Neural cell (in vitro differentiated cells): ENCODE results near the gene MEGF6. TPM values are rescaled to one million over a fixed set of nuclear protein-coding genes. Genes with fewer than 3 reads are reported as not detected.

Experiments used
- H2AFZ ChIP-seq: fragments of 200-600, 300-800 bp; sonication (generic), shearing (Covaris generic); 2 replicates; pipeline ENCODE4 v1.6.0; 2014; ENCODE audit warnings: low read depth, mild to moderate bottlenecking, antibody characterized with exemption, low read length, moderate library complexity
- H3F3A ChIP-seq: fragments of 200-600 bp; shearing (Covaris generic); 2 replicates; pipeline ENCODE4 v1.6.1; 2016; ENCODE audit warnings: mild to moderate bottlenecking, moderate library complexity, mixed read lengths, antibody characterized with exemption, low read length; ENCODE audit not compliant: insufficient read depth, poor library complexity, severe bottlenecking
- H3K27ac ChIP-seq: fragments of 200-600, 300-800 bp; sonication (generic), shearing (Covaris generic); 2 replicates; pipeline ENCODE4 v1.5.1; 2014; ENCODE audit warnings: mild to moderate bottlenecking, low read length, moderate library complexity
- H3K27me3 ChIP-seq: fragments of 300-800, 200-600 bp; sonication (generic), shearing (Covaris generic); 2 replicates; pipeline ENCODE4 v1.6.0; 2014; ENCODE audit warnings: mild to moderate bottlenecking, low read depth, low read length, moderate library complexity; ENCODE audit not compliant: insufficient read depth
- H3K36me3 ChIP-seq: fragments of 300-800, 200-600 bp; sonication (generic), shearing (Covaris generic); 2 replicates; pipeline ENCODE4 v1.5.1; 2014; ENCODE audit warnings: mild to moderate bottlenecking, antibody characterized with exemption, low read length, moderate library complexity; ENCODE audit not compliant: insufficient read depth
- H3K4me2 ChIP-seq: fragments of 300-800, 200-600 bp; sonication (generic), shearing (Covaris generic); 2 replicates; pipeline ENCODE4 v1.6.0; 2014; ENCODE audit warnings: mild to moderate bottlenecking, low read length
- H3K4me3 ChIP-seq: fragments of 300-800, 200-600 bp; sonication (generic), shearing (Covaris generic); 2 replicates; pipeline ENCODE4 v1.5.1; 2014; ENCODE audit warnings: mild to moderate bottlenecking, low read length, moderate library complexity
- H3K79me2 ChIP-seq: fragments of 200-600 bp; shearing (Covaris generic); replicated peaks from 2 replicates; pipeline ENCODE4 v1.6.0; 2014; ENCODE audit warnings: mild to moderate bottlenecking, low read length, moderate library complexity; ENCODE audit not compliant: insufficient read depth
- H3K9ac ChIP-seq: fragments of 300-800, 200-600 bp; sonication (generic), shearing (Covaris generic); 2 replicates; pipeline ENCODE4 v1.6.1; 2016; ENCODE audit warnings: mild to moderate bottlenecking, low read length, mixed read lengths
- H3K9me2 ChIP-seq: fragments of 200-600 bp; shearing (Covaris generic); 2 replicates; pipeline ENCODE4 v1.6.1; 2016; ENCODE audit warnings: mild to moderate bottlenecking, low read length, mixed read lengths; ENCODE audit not compliant: insufficient read depth
- H3K9me3 ChIP-seq: fragments of 200-600, 300-800 bp; sonication (generic), shearing (Covaris generic); 2 replicates; pipeline ENCODE4 v1.6.1; 2016; ENCODE audit warnings: mild to moderate bottlenecking, mixed run types, low read length, moderate library complexity, mixed read lengths
- H4K20me1 ChIP-seq: fragments of 200-600 bp; shearing (Covaris generic); 2 replicates; pipeline ENCODE4 v1.6.1; 2016; ENCODE audit warnings: mild to moderate bottlenecking, mixed run types; ENCODE audit not compliant: insufficient read depth
- CTCF ChIP-seq: fragments of 450-650 bp; IDR thresholded peaks from 2 replicates; pipeline ENCODE4 v1.5.1; 2014; ENCODE audit warnings: antibody characterized with exemption, mild to moderate bottlenecking, moderate library complexity; ENCODE audit not compliant: poor library complexity, severe bottlenecking
- EP300 ChIP-seq: fragments of 450-650 bp; conservative IDR thresholded peaks from 2 replicates; pipeline ENCODE4 v1.6.1; 2014; ENCODE audit warnings: antibody characterized with exemption, mild to moderate bottlenecking, moderate library complexity; ENCODE audit not compliant: poor library complexity, severe bottlenecking
- EZH2 ChIP-seq: fragments of 200-600, 300-800 bp; shearing (Covaris generic), sonication (generic); IDR thresholded peaks from 2 replicates; pipeline ENCODE4 v1.6.1; 2014; ENCODE audit warnings: antibody characterized with exemption, low read length, borderline replicate concordance, mild to moderate bottlenecking; ENCODE audit not compliant: insufficient read depth, poor library complexity, severe bottlenecking
- MXI1 ChIP-seq: fragments of 450-650 bp; conservative IDR thresholded peaks from 2 replicates; pipeline ENCODE4 v1.6.1; 2014; ENCODE audit warnings: antibody characterized with exemption, mild to moderate bottlenecking; ENCODE audit not compliant: poor library complexity, severe bottlenecking
- POLR2AphosphoS5 ChIP-seq: IDR thresholded peaks from 2 replicates; pipeline ENCODE4 v1.6.1; 2012
- RAD21 ChIP-seq: fragments of 450-650 bp; conservative IDR thresholded peaks from 2 replicates; pipeline ENCODE4 v1.6.1; 2014; ENCODE audit warnings: antibody characterized with exemption, mild to moderate bottlenecking, moderate library complexity
- REST ChIP-seq: IDR thresholded peaks from 2 replicates; pipeline ENCODE4 v1.6.1; 2012; ENCODE audit warnings: borderline replicate concordance
- SMC3 ChIP-seq: fragments of 450-650 bp; conservative IDR thresholded peaks from 2 replicates; pipeline ENCODE4 v1.6.1; 2014; ENCODE audit warnings: antibody characterized with exemption, mild to moderate bottlenecking, moderate library complexity; ENCODE audit not compliant: poor library complexity
- TAF1 ChIP-seq: IDR thresholded peaks from 2 replicates; pipeline ENCODE4 v1.6.1; 2012; ENCODE audit warnings: low read depth
- polyA plus RNA-seq: library from polyadenylated mRNA; depleted of rRNA; stranded (reverse); fragments of >200 nt; gene quantifications from 2 replicates; pipeline ENCODE4 v1.2.3, GENCODE V29; 2014

MEGF6 gene
- polyA plus RNA-seq, 1 donor from 2014 or later, result 6.0 TPM

GRCh38 chr1:3563125-3563524 is 48.2 kb downstream of the MEGF6 start:
- no peak for TF ChIP-seq MXI1
- TF ChIP-seq SMC3, result no peak
- no peak for TF ChIP-seq EP300
- no peak for TF ChIP-seq REST
- TF ChIP-seq CTCF, result no peak
- no peaks in the 10 kb centered on the region for H3K9me3 ChIP-seq
- no peak overlapping the region for H3K27ac ChIP-seq
- H3K36me3 ChIP-seq, result no peaks in the 10 kb centered on the region
- no peaks in the 10 kb centered on the region for H3K27me3 ChIP-seq
- H3K4me2 ChIP-seq, result no peak overlapping the region
- no peak overlapping the region for H3K9ac ChIP-seq
- no peak overlapping the region for H2AFZ ChIP-seq
- H3F3A ChIP-seq, result no peaks in the 10 kb centered on the region
- no peaks in the 10 kb centered on the region for H3K79me2 ChIP-seq
- no peaks in the 10 kb centered on the region for H4K20me1 ChIP-seq
- no peaks in the 10 kb centered on the region for H3K9me2 ChIP-seq
- no peak overlapping the region for H3K4me3 ChIP-seq

GRCh38 chr1:3562712-3563111 is 48.6 kb downstream of the MEGF6 start:
- no peaks in the 10 kb centered on the region for H3F3A ChIP-seq
- H3K9me3 ChIP-seq, result no peaks in the 10 kb centered on the region
- no peaks in the 10 kb centered on the region for H3K27me3 ChIP-seq
- H3K4me2 ChIP-seq, result no peak overlapping the region
- H4K20me1 ChIP-seq, result no peaks in the 10 kb centered on the region
- H3K27ac ChIP-seq, result no peak overlapping the region
- H2AFZ ChIP-seq, result no peak overlapping the region
- H3K79me2 ChIP-seq, result no peaks in the 10 kb centered on the region
- no peak overlapping the region for H3K9ac ChIP-seq
- no peak overlapping the region for H3K4me3 ChIP-seq
- H3K36me3 ChIP-seq, result no peaks in the 10 kb centered on the region
- H3K9me2 ChIP-seq, result no peaks in the 10 kb centered on the region
- TF ChIP-seq SMC3, result no peak
- TF ChIP-seq MXI1, result no peak
- TF ChIP-seq POLR2AphosphoS5, result no peak
- no peak for TF ChIP-seq EP300
- no peak for TF ChIP-seq REST
- no peak for TF ChIP-seq TAF1
- no peak for TF ChIP-seq RAD21
- TF ChIP-seq CTCF, result no peak
- TF ChIP-seq EZH2, result no peak
